Astrocyte (in vitro differentiated cells and primary cell): ENCODE results near the gene ANKS6. TPM values are rescaled to one million over a fixed set of nuclear protein-coding genes. Genes with fewer than 3 reads are reported as not detected.

ENCODE experiments used
- DNase-seq: peaks from one replicate; pipeline ENCODE4 v3.0.0-alpha.2; 2010; ENCODE audit warnings: low read depth
- FAIRE-seq: peaks from 2 replicates; lab custom pipeline; 2011; peaks lifted over from hg19 to GRCh38; lab: Jason Lieb, UNC
- H2AFZ ChIP-seq: 2 replicates; pipeline ENCODE4 v1.6.0; 2012; ENCODE audit warnings: low read depth, low read length, inconsistent platforms
- H3K27ac ChIP-seq: 2 replicates; pipeline ENCODE4 v1.5.1; 2011; ENCODE audit warnings: low read depth, low read length, inconsistent platforms
- H3K27me3 ChIP-seq: 2 replicates; pipeline ENCODE4 v1.6.0; 2011; ENCODE audit warnings: low read length, inconsistent platforms; ENCODE audit not compliant: insufficient read depth
- H3K36me3 ChIP-seq: 2 replicates; pipeline ENCODE4 v1.5.1; 2011; ENCODE audit warnings: low read length, inconsistent platforms; ENCODE audit not compliant: insufficient read depth
- H3K4me1 ChIP-seq: 2 replicates; pipeline ENCODE4 v1.5.1; 2011; ENCODE audit warnings: low read length, inconsistent platforms; ENCODE audit not compliant: insufficient read depth
- H3K4me2 ChIP-seq: 2 replicates; pipeline ENCODE4 v1.6.0; 2012; ENCODE audit warnings: low read length, inconsistent platforms
- H3K4me3 ChIP-seq: 2 replicates; pipeline ENCODE4 v1.5.1; 2011; ENCODE audit warnings: low read depth, mild to moderate bottlenecking, low read length, inconsistent platforms; ENCODE audit not compliant: insufficient read depth
- H3K79me2 ChIP-seq: 2 replicates; pipeline ENCODE4 v1.6.0; 2012; ENCODE audit warnings: mild to moderate bottlenecking, low read length, inconsistent platforms; ENCODE audit not compliant: insufficient read depth
- H3K9ac ChIP-seq: 2 replicates; pipeline ENCODE4 v1.6.0; 2012; ENCODE audit warnings: mild to moderate bottlenecking, low read length, inconsistent platforms
- H3K9me3 ChIP-seq: 2 replicates; pipeline ENCODE4 v1.5.1; 2012; ENCODE audit warnings: low read depth, mild to moderate bottlenecking, low read length, inconsistent platforms; ENCODE audit not compliant: insufficient read depth
- H4K20me1 ChIP-seq: 2 replicates; pipeline ENCODE4 v1.6.0; 2012; ENCODE audit warnings: low read length, inconsistent platforms; ENCODE audit not compliant: insufficient read depth
- H3K27ac Mint-ChIP-seq: one replicate; pipeline ENCODE4 v1.8.0; 2021; ENCODE audit warnings: mild to moderate bottlenecking, mixed read lengths; ENCODE audit not compliant: unreplicated experiment
- H3K27me3 Mint-ChIP-seq: one replicate; pipeline ENCODE4 v1.8.0; 2021; ENCODE audit warnings: low read depth, mixed read lengths; ENCODE audit not compliant: unreplicated experiment
- H3K36me3 Mint-ChIP-seq: one replicate; pipeline ENCODE4 v1.8.0; 2021; ENCODE audit warnings: low read depth, mixed read lengths; ENCODE audit not compliant: unreplicated experiment
- H3K4me1 Mint-ChIP-seq: one replicate; pipeline ENCODE4 v1.8.0; 2021; ENCODE audit warnings: low read depth, mixed read lengths; ENCODE audit not compliant: unreplicated experiment
- H3K4me3 Mint-ChIP-seq: one replicate; pipeline ENCODE4 v1.8.0; 2021; ENCODE audit warnings: mild to moderate bottlenecking, moderate library complexity, mixed read lengths; ENCODE audit not compliant: unreplicated experiment
- H3K9me3 Mint-ChIP-seq: one replicate; pipeline ENCODE4 v1.8.0; 2021; ENCODE audit warnings: mild to moderate bottlenecking, mixed read lengths; ENCODE audit not compliant: unreplicated experiment
- CTCF ChIP-seq: IDR thresholded peaks from 2 replicates; pipeline ENCODE4 v1.5.1; 2011; ENCODE audit warnings: low read depth, mild to moderate bottlenecking, inconsistent platforms, low read length, moderate library complexity; ENCODE audit not compliant: insufficient read depth
- EZH2 ChIP-seq: IDR thresholded peaks from 2 replicates; pipeline ENCODE4 v1.6.1; 2012; ENCODE audit warnings: mild to moderate bottlenecking, low read length, inconsistent platforms; ENCODE audit not compliant: insufficient read depth
- total RNA-seq: library from RNA; stranded (reverse); gene quantifications from 2 replicates; pipeline ENCODE4 v1.2.1, GENCODE V29; 2021

Gene ANKS6
- total RNA-seq, 1 donor from 2014 or later = 16.7 TPM

- Histone ChIP-seq H3K79me2 (no peaks in the 10 kb centered on the region), H4K20me1 (no peaks in the 10 kb centered on the region), H3K27me3 (peaks cover 56% of the 10 kb centered on the region), H3K36me3 (no peaks in the 10 kb centered on the region), H2AFZ (peak overlapping the region; percentile 60), H3K9me3 (no peaks in the 10 kb centered on the region), H3K4me1 (peaks cover 10% of the 10 kb centered on the region), H3K4me2 (peak overlapping the region; percentile 89), H3K27ac (no peak overlapping the region), H3K4me3 (peak overlapping the region; percentile 51), H3K9ac (no peak overlapping the region)
- Mint-ChIP-seq H3K27ac (peak overlapping the region; percentile 62), H3K27me3 (peaks cover 68% of the 10 kb centered on the region), H3K4me3 (peak overlapping the region; percentile 57), H3K36me3 (peaks cover 1% of the 10 kb centered on the region), H3K9me3 (no peaks in the 10 kb centered on the region), H3K4me1 (peaks cover 3% of the 10 kb centered on the region)
- peak; percentile 92 for TF ChIP-seq EZH2
- peak; percentile 41 for TF ChIP-seq CTCF
- FAIRE-seq = no peak
- DNase-seq = peak; percentile 74
Measured at GRCh38 chr9:98707166-98708102, 88.9 kb downstream of the ANKS6 start.

- H3K9me3 Mint-ChIP-seq = no peaks in the 10 kb centered on the region
- peak; percentile 22 for DNase-seq
- H3K4me3 Mint-ChIP-seq = peak overlapping the region; percentile 37
- H3K36me3 Mint-ChIP-seq = peaks cover 1% of the 10 kb centered on the region
- H3K27ac ChIP-seq = no peak overlapping the region
- H3K27ac Mint-ChIP-seq = peak overlapping the region; percentile 62
- peaks cover 10% of the 10 kb centered on the region for H3K4me1 ChIP-seq
- no peaks in the 10 kb centered on the region for H3K9me3 ChIP-seq
- peaks cover 68% of the 10 kb centered on the region for H3K27me3 Mint-ChIP-seq
- H3K4me1 Mint-ChIP-seq = peaks cover 3% of the 10 kb centered on the region
- H3K27me3 ChIP-seq = peaks cover 56% of the 10 kb centered on the region
- no peak overlapping the region for H3K4me3 ChIP-seq
- H3K79me2 ChIP-seq = no peaks in the 10 kb centered on the region
- H3K9ac ChIP-seq = no peak overlapping the region
- no peak for TF ChIP-seq CTCF
- peak overlapping the region; percentile 60 for H2AFZ ChIP-seq
- H3K36me3 ChIP-seq = no peaks in the 10 kb centered on the region
- no peak for FAIRE-seq
- H3K4me2 ChIP-seq = peak overlapping the region; percentile 89
- H4K20me1 ChIP-seq = no peaks in the 10 kb centered on the region
Measured at GRCh38 chr9:98706651-98707165, 89.6 kb downstream of the ANKS6 start.
